HepG2 (cell line): ENCODE data around the gene RAB3C. TPM values are rescaled to one million over a fixed set of nuclear protein-coding genes. Genes with fewer than 3 reads are reported as not detected.

Source experiments
- ATAC-seq: fragments of 200-7000 bp; cut with Tn5 transposase; 3 replicates; pipeline ENCODE4 v1.9.1; 2020; ENCODE audit warnings: mild to moderate bottlenecking, moderate library complexity
- BruUV-seq: library from RNA; stranded (reverse); fragments of 400-500 nt; replicated peaks from 2 replicates; lab custom pipeline; 2021; lab: Mats Ljungman, UMichigan
- CTCF ChIA-PET: fragments of 300-600 bp; formaldehyde crosslinking; extraction: SDS; loops from one replicate; lab custom pipeline; 2021; ENCODE audit warnings: low total read pairs, inconsistent platforms, low intra/inter-chr PET ratio; lab: Yijun Ruan, JAX
- POLR2A ChIA-PET: fragments of 350-600 bp; sonication (Branson Sonifier 250); formaldehyde crosslinking; loops from one replicate; lab custom pipeline; 2020; ENCODE audit warnings: antibody characterized with exemption, inconsistent platforms; lab: Yijun Ruan, JAX
- DNase-seq: peaks from one replicate; pipeline ENCODE4 v3.0.0-alpha.2; 2015; ENCODE audit warnings: low spot score
- FAIRE-seq: peaks from 3 replicates; lab custom pipeline; 2011; peaks lifted over from hg19 to GRCh38; lab: Jason Lieb, UNC
- H2AFZ ChIP-seq: one replicate; pipeline ENCODE4 v1.6.1; 2011; ENCODE audit warnings: low read length, inconsistent platforms
- H3K27ac ChIP-seq: fragments of 300-600 bp; 3 replicates; pipeline ENCODE4 v1.8.0; 2011; ENCODE audit warnings: mixed run types, mild to moderate bottlenecking, mixed read lengths, low read length, inconsistent platforms; ENCODE audit not compliant: insufficient read depth; ENCODE audit errors: extremely low read length
- H3K27me3 ChIP-seq, 2 experiments: fragments of 200-600 bp in 1 of 2; 2 replicates in 1 of 2; 3 replicates in 1 of 2; pipeline versions ENCODE4 v1.6.0 to v1.8.0; 2011; ENCODE audit warnings: low read length in 2 of 2, mild to moderate bottlenecking in 2 of 2, moderate library complexity in 2 of 2, inconsistent platforms in 1 of 2; ENCODE audit not compliant: insufficient read depth in 2 of 2, control insufficient read depth in 1 of 2
- H3K36me3 ChIP-seq, 2 experiments: fragments of 200-600 bp in 1 of 2; replicated peaks in 1 of 2; 2 replicates in 1 of 2; 3 replicates in 1 of 2; pipeline versions ENCODE4 v1.5.1 to v1.8.0; 2011; ENCODE audit warnings: low read length in 2 of 2, inconsistent platforms in 1 of 2; ENCODE audit not compliant: insufficient read depth in 2 of 2, control insufficient read depth in 1 of 2
- H3K4me1 ChIP-seq: 2 replicates; pipeline ENCODE4 v1.5.1; 2012; ENCODE audit warnings: low read length, inconsistent platforms; ENCODE audit not compliant: insufficient read depth
- H3K4me2 ChIP-seq: 2 replicates; pipeline ENCODE4 v1.6.0; 2011; ENCODE audit warnings: low read depth, low read length, inconsistent platforms
- H3K4me3 ChIP-seq, 3 experiments: fragments of 200-600 bp in 1 of 3; sonication (generic), shearing (Covaris generic) in 1 of 3; replicated peaks in 1 of 3; 2 replicates each; pipeline ENCODE4 v1.5.1; 2011 to 2016; ENCODE audit warnings: low read length in 3 of 3, inconsistent platforms in 2 of 3, low read depth in 2 of 3, mild to moderate bottlenecking in 2 of 3, control low read depth in 1 of 3, mixed read lengths in 1 of 3; ENCODE audit not compliant: insufficient read depth in 1 of 3
- H3K79me2 ChIP-seq: one replicate; pipeline ENCODE4 v1.6.1; 2011; ENCODE audit warnings: low read length, inconsistent platforms; ENCODE audit not compliant: insufficient read depth
- H3K9ac ChIP-seq: 2 replicates; pipeline ENCODE4 v1.6.0; 2011; ENCODE audit warnings: mild to moderate bottlenecking, low read depth, low read length, inconsistent platforms; ENCODE audit not compliant: insufficient read depth
- H3K9me3 ChIP-seq: 2 replicates; pipeline ENCODE4 v1.5.1; 2012; ENCODE audit warnings: mild to moderate bottlenecking, low read length
- H4K20me1 ChIP-seq: 2 replicates; pipeline ENCODE4 v1.6.0; 2011; ENCODE audit warnings: inconsistent platforms, mild to moderate bottlenecking, low read length, moderate library complexity; ENCODE audit not compliant: insufficient read depth
- BCL6 ChIP-seq: IDR thresholded peaks from 2 replicates; pipeline ENCODE4 v1.6.1; 2016; ENCODE audit warnings: missing genetic modification reagents, missing compliant biosample characterization
- IRF2 ChIP-seq: IDR thresholded peaks from 2 replicates; pipeline ENCODE4 v1.6.1; 2018; ENCODE audit warnings: missing genetic modification reagents, missing compliant biosample characterization
- JDP2 ChIP-seq: sonication (generic); formaldehyde crosslinking; IDR thresholded peaks from 2 replicates; pipeline ENCODE4 v1.8.1; 2022; ENCODE audit warnings: missing genetic modification reagents, borderline replicate concordance
- LRRFIP1 ChIP-seq: sonication (generic); formaldehyde crosslinking; conservative IDR thresholded peaks from 2 replicates; pipeline ENCODE4 v1.4.0; 2020; ENCODE audit warnings: missing genetic modification reagents
- MAFF ChIP-seq: IDR thresholded peaks from 2 replicates; pipeline ENCODE4 v1.6.1; 2011; ENCODE audit warnings: low read depth, low read length, improper control_type of control experiment
- MAFK ChIP-seq, 2 experiments: IDR thresholded peaks in 1 of 2; conservative IDR thresholded peaks in 1 of 2; 2 replicates each; pipeline ENCODE4 v1.6.1; 2011; ENCODE audit warnings: improper control_type of control experiment in 2 of 2, low read length in 2 of 2
- NFE2 ChIP-seq: sonication (generic); formaldehyde crosslinking; IDR thresholded peaks from 2 replicates; pipeline ENCODE4 v1.4.0; 2020; ENCODE audit warnings: missing genetic modification reagents
- RARA ChIP-seq: IDR thresholded peaks from 2 replicates; pipeline ENCODE4 v1.6.1; 2016; ENCODE audit warnings: missing genetic modification reagents, missing compliant biosample characterization
- SCMH1 ChIP-seq: sonication (generic); formaldehyde crosslinking; IDR thresholded peaks from 2 replicates; pipeline ENCODE4 v1.9.0; 2021; ENCODE audit warnings: missing genetic modification reagents, mild to moderate bottlenecking, borderline replicate concordance
- TCF12 ChIP-seq, 2 experiments: fragments of 450-650 bp in 1 of 2; sonication (generic) in 1 of 2; formaldehyde crosslinking in 1 of 2; IDR thresholded peaks; 2 replicates each; pipeline versions ENCODE4 v1.6.1 to v1.8.0; 2017 to 2022; ENCODE audit warnings: antibody characterized with exemption in 1 of 2, mild to moderate bottlenecking in 1 of 2, missing genetic modification reagents in 1 of 2, moderate library complexity in 1 of 2
- WIZ ChIP-seq: sonication (generic); formaldehyde crosslinking; IDR thresholded peaks from 2 replicates; pipeline ENCODE4 v1.5.1; 2020; ENCODE audit warnings: mild to moderate bottlenecking, missing genetic modification reagents
- ZFP41 ChIP-seq: sonication (generic); formaldehyde crosslinking; IDR thresholded peaks from 2 replicates; pipeline ENCODE4 v1.4.0; 2020; ENCODE audit warnings: mild to moderate bottlenecking, missing genetic modification reagents, borderline replicate concordance
- ZFY ChIP-seq: sonication (generic); formaldehyde crosslinking; IDR thresholded peaks from 2 replicates; pipeline ENCODE4 v1.4.0; 2020; ENCODE audit warnings: missing genetic modification reagents
- ZNF121 ChIP-seq: sonication (generic); formaldehyde crosslinking; IDR thresholded peaks from 2 replicates; pipeline ENCODE4 v1.5.0; 2020; ENCODE audit warnings: mild to moderate bottlenecking, missing genetic modification reagents
- ZNF280B ChIP-seq: sonication (generic); formaldehyde crosslinking; IDR thresholded peaks from 2 replicates; pipeline ENCODE4 v1.5.0; 2020; ENCODE audit warnings: missing genetic modification reagents, mild to moderate bottlenecking, borderline replicate concordance
- ZNF431 ChIP-seq: sonication (generic); formaldehyde crosslinking; IDR thresholded peaks from 2 replicates; pipeline ENCODE4 v1.9.0; 2022; ENCODE audit warnings: missing genetic modification reagents, low read depth, mild to moderate bottlenecking, borderline replicate concordance
- ZNF546 ChIP-seq: sonication (generic); formaldehyde crosslinking; conservative IDR thresholded peaks from 2 replicates; pipeline ENCODE4 v1.8.1; 2023; ENCODE audit warnings: mild to moderate bottlenecking, missing genetic modification reagents
- in situ Hi-C: cut with HindIII; loops from 2 replicates; pipeline ENCODE4 v1.10.0; 2017; ENCODE audit warnings: low pct_unique_long_range_greater_than_20kb; ENCODE audit not compliant: extremely low pct_ligation_motif_present
- intact Hi-C: fragments of 100-400 bp; cut with micrococcal nuclease; formaldehyde crosslinking; loops from one replicate; pipeline ENCODE4 v1.10.0; 2022; ENCODE audit not compliant: unreplicated experiment
- polyA plus RNA-seq, 8 experiments: library from polyadenylated mRNA; depleted of rRNA in 3 of 8; stranded (reverse) in 7 of 8; unstranded in 1 of 8; fragments of >200 nt; fragmentation: Illumina TruSeq in 4 of 8; extraction: Trizol in 4 of 8; gene quantifications; 2 replicates each; pipeline versions ENCODE4 v1.2.1 to v1.2.3, GENCODE V29; 2011 to 2016; ENCODE audit warnings: low read depth in 4 of 8, missing spikeins in 1 of 8, mixed read lengths in 1 of 8; ENCODE audit not compliant: insufficient read depth in 1 of 8
- total RNA-seq, 5 experiments: library from RNA; depleted of rRNA; stranded (reverse); fragments of >200 nt; fragmentation: Illumina TruSeq; extraction: Trizol; gene quantifications; 2 replicates each; pipeline ENCODE4 v1.2.3, GENCODE V29; 2016; ENCODE audit warnings: low read depth in 1 of 5
- TF ChIP-seq, protein P1 (sequence below): sonication (generic); formaldehyde crosslinking; IDR thresholded peaks from 2 replicates; pipeline ENCODE4 v1.4.0; 2020; ENCODE audit warnings: mild to moderate bottlenecking, missing genetic modification reagents
- TF ChIP-seq, protein P2 (sequence below): IDR thresholded peaks from 2 replicates; pipeline ENCODE4 v1.6.1; 2016; ENCODE audit warnings: mild to moderate bottlenecking, missing biosample characterization, missing genetic modification reagents

The RAB3C gene
- total and polyA plus RNA-seq, 2 of the 13 experiments (the other 11 are each of a cell fraction or from before 2014, with no cell fraction given), result not detected

- TF ChIP-seq ZNF280B, result no peak
- TF ChIP-seq ZNF121 (CRISPR knock-in tag), result no peak
These were observed 177.3 kb downstream of the RAB3C start (continued) for GRCh38 chr5:58760222-58760621.

DNA sequence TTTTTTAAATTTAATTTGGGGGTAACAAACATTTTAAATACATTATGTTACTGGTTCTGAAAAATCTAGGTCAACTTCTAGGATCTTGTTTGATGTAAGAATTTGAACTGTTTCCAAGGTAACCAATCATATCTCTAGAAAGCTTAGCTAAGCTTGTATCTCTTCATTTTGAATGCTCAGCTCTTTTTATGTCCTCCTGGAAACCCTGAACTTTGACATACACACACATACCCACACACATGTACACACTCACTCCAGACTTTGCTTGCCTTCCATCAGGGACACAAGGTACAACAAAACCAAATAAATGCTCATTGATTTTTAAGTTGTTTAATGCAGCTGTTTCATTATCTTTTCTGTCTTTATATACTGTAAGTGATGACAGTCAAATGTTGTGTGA, 178.5 kb downstream of the RAB3C start:
- DNase-seq (no peak), ATAC-seq (no peak; the same call in 2 of the 3 replicates), FAIRE-seq (no peak)
- ChIA-PET CTCF (no interaction called here), POLR2A (no interaction called here)
- Histone ChIP-seq H3K36me3 (no peaks in the 10 kb centered on the region), H3K79me2 (no peaks in the 10 kb centered on the region), H3K4me2 (no peak overlapping the region), H4K20me1 (no peaks in the 10 kb centered on the region), H3K4me1 (no peaks in the 10 kb centered on the region), H3K4me3 (no peak overlapping the region), H3K27ac (no peak overlapping the region), H3K9ac (no peak overlapping the region), H2AFZ (no peak overlapping the region), H3K9me3 (no peaks in the 10 kb centered on the region), H3K27me3 (no peaks in the 10 kb centered on the region)
- no TSS peak for BruUV-seq
- intact Hi-C loops (no loop called here), in situ Hi-C loops (no loop called here)
- TF ChIP-seq, protein P1, sequence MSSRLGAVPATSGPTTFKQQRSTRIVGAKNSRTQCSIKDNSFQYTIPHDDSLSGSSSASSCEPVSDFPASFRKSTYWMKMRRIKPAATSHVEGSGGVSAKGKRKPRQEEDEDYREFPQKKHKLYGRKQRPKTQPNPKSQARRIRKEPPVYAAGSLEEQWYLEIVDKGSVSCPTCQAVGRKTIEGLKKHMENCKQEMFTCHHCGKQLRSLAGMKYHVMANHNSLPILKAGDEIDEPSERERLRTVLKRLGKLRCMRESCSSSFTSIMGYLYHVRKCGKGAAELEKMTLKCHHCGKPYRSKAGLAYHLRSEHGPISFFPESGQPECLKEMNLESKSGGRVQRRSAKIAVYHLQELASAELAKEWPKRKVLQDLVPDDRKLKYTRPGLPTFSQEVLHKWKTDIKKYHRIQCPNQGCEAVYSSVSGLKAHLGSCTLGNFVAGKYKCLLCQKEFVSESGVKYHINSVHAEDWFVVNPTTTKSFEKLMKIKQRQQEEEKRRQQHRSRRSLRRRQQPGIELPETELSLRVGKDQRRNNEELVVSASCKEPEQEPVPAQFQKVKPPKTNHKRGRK, result no peak
- TF ChIP-seq MAFK (conservative IDR thresholded peaks at IDR 0.05 in 1 of 2, IDR thresholded peaks at IDR 0.05 in 1 of 2; ENCODE audit: low read length in 2 of 2), result peak; percentile 35 to 52; a peak in 2 of 4 replicates
- no peak for TF ChIP-seq ZFP41 (CRISPR knock-in tag)
- TF ChIP-seq, protein P2, sequence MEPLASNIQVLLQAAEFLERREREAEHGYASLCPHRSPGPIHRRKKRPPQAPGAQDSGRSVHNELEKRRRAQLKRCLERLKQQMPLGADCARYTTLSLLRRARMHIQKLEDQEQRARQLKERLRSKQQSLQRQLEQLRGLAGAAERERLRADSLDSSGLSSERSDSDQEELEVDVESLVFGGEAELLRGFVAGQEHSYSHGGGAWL (CRISPR knock-in tag), result no peak
- TF ChIP-seq ZNF546 (CRISPR knock-in tag), result no peak
- TF ChIP-seq IRF2 (CRISPR knock-in tag), result no peak
- no peak for TF ChIP-seq ZFY
- TF ChIP-seq ZNF431 (CRISPR knock-in tag), result no peak
- peak; percentile 50; the same call in 1 of the 2 replicates for TF ChIP-seq MAFF
- TF ChIP-seq RARA (CRISPR knock-in tag), result no peak
- no peak for TF ChIP-seq NFE2 (CRISPR knock-in tag)
- TF ChIP-seq TCF12 (IDR thresholded peaks at IDR 0.05), result no peak
- TF ChIP-seq TCF12 (CRISPR knock-in tag; IDR thresholded peaks at IDR 0.05), result no peak
- TF ChIP-seq SCMH1 (CRISPR knock-in tag), result no peak
- no peak for TF ChIP-seq LRRFIP1 (CRISPR knock-in tag)
- no peak for TF ChIP-seq JDP2 (CRISPR knock-in tag)
- TF ChIP-seq WIZ (CRISPR knock-in tag), result no peak
- TF ChIP-seq BCL6, result peak; percentile 76
